Endothelial cell of umbilical vein (primary cell): ENCODE data around the gene DDX39A. TPM values are rescaled to one million over a fixed set of nuclear protein-coding genes. Genes with fewer than 3 reads are reported as not detected.
A peak's percentile ranks its signal among the peaks of the same experiment; 100 is the strongest.
"Not testable (repeated sequence)": the region's sequence is repeated elsewhere in the genome, so short reads cannot be mapped to it uniquely, and the experiment has no call there.

Experiments used
- BruUV-seq: library from RNA; stranded (reverse); fragments of 400-500 nt; replicated peaks from 2 replicates; lab custom pipeline; 2021; lab: Mats Ljungman, UMichigan
- CTCF ChIA-PET: fragments of 300-600, 350-600 bp; sonication (Branson Sonifier 250); formaldehyde crosslinking; loops from one replicate; lab custom pipeline; 2021; ENCODE audit warnings: antibody characterized with exemption, inconsistent platforms; lab: Charles Lee
- POLR2A ChIA-PET: fragments of 300-600, 350-600 bp; sonication (Branson Sonifier 250); formaldehyde crosslinking; loops from one replicate; lab custom pipeline; 2021; ENCODE audit warnings: antibody characterized with exemption, inconsistent platforms; lab: Charles Lee
- DNase-seq: peaks from one replicate; pipeline ENCODE4 v3.0.0-alpha.2; 2011; ENCODE audit warnings: low read depth, low spot score
- FAIRE-seq: peaks from 2 replicates; lab custom pipeline; 2011; peaks lifted over from hg19 to GRCh38; lab: Jason Lieb, UNC
- H2AFZ ChIP-seq: 2 replicates; pipeline ENCODE4 v1.6.0; 2012; ENCODE audit warnings: low read depth, low read length, control low read depth, inconsistent platforms
- H3K27ac ChIP-seq: 2 replicates; pipeline ENCODE4 v1.5.1; 2011; ENCODE audit warnings: low read depth, mild to moderate bottlenecking, control low read depth, low read length, moderate library complexity; ENCODE audit not compliant: insufficient read depth
- H3K27me3 ChIP-seq, 2 experiments: 2 replicates each; pipeline versions ENCODE4 v1.6.0 to v1.6.1; 2011; ENCODE audit warnings: low read length in 2 of 2, mixed read lengths in 1 of 2; ENCODE audit not compliant: control insufficient read depth in 2 of 2, insufficient read depth in 2 of 2
- H3K36me3 ChIP-seq, 2 experiments: 2 replicates in 1 of 2; 3 replicates in 1 of 2; pipeline ENCODE4 v1.5.1; 2011; ENCODE audit warnings: low read length in 2 of 2, mild to moderate bottlenecking in 1 of 2, moderate library complexity in 1 of 2; ENCODE audit not compliant: control insufficient read depth in 2 of 2, insufficient read depth in 2 of 2; ENCODE audit errors: extremely low read depth in 1 of 2
- H3K4me1 ChIP-seq: 3 replicates; pipeline ENCODE4 v1.5.1; 2011; ENCODE audit warnings: mild to moderate bottlenecking, low read length; ENCODE audit not compliant: control insufficient read depth, insufficient read depth; ENCODE audit errors: extremely low read depth
- H3K4me2 ChIP-seq: 2 replicates; pipeline ENCODE4 v1.6.1; 2011; ENCODE audit warnings: low read length, control low read depth, mixed read lengths; ENCODE audit not compliant: insufficient read depth
- H3K4me3 ChIP-seq, 3 experiments: fragments of 200-600 bp in 1 of 3; sonication (generic), shearing (Covaris generic) in 1 of 3; replicated peaks in 1 of 3; 2 replicates each; pipeline ENCODE4 v1.5.1; 2011 to 2016; ENCODE audit warnings: control low read depth in 3 of 3, low read length in 3 of 3, mild to moderate bottlenecking in 2 of 3, inconsistent platforms in 1 of 3, low read depth in 1 of 3, moderate library complexity in 1 of 3; ENCODE audit not compliant: insufficient read depth in 1 of 3
- H3K79me2 ChIP-seq: 2 replicates; pipeline ENCODE4 v1.6.0; 2012; ENCODE audit warnings: low read length, inconsistent platforms; ENCODE audit not compliant: control insufficient read depth, insufficient read depth
- H3K9ac ChIP-seq: replicated peaks from 2 replicates; pipeline ENCODE3; 2011; ENCODE audit warnings: low read length, control low read depth; ENCODE audit not compliant: insufficient read depth; ENCODE audit errors: extremely low read depth
- H3K9me1 ChIP-seq: replicated peaks from 3 replicates; pipeline ENCODE4 v1.6.0; 2011; ENCODE audit warnings: mild to moderate bottlenecking, low read length; ENCODE audit not compliant: control insufficient read depth, insufficient read depth; ENCODE audit errors: extremely low read depth
- H3K9me3 ChIP-seq: replicated peaks from 2 replicates; pipeline ENCODE4 v1.5.1; 2012; ENCODE audit warnings: low read length, inconsistent platforms; ENCODE audit not compliant: control insufficient read depth, insufficient read depth
- H4K20me1 ChIP-seq: replicated peaks from 2 replicates; pipeline ENCODE3; 2011; ENCODE audit warnings: mild to moderate bottlenecking, low read length; ENCODE audit not compliant: control insufficient read depth, insufficient read depth; ENCODE audit errors: extremely low read depth
- CTCF ChIP-seq, 2 donors: IDR thresholded peaks; 1 replicate in 1 of 2; 2 replicates in 1 of 2; pipeline ENCODE4 v1.5.1; 2011; ENCODE audit warnings: low read length in 2 of 2, mild to moderate bottlenecking in 2 of 2, moderate library complexity in 2 of 2, control low read depth in 1 of 2, inconsistent platforms in 1 of 2, low read depth in 1 of 2; ENCODE audit not compliant: insufficient read depth in 1 of 2; ENCODE audit errors: extremely low read depth in 1 of 2
- EZH2 ChIP-seq: IDR thresholded peaks from 2 replicates; pipeline ENCODE4 v1.6.1; 2012; ENCODE audit warnings: borderline replicate concordance, low read depth, mild to moderate bottlenecking, moderate library complexity, low read length, inconsistent platforms; ENCODE audit not compliant: severe bottlenecking
- FOS ChIP-seq: IDR thresholded peaks from 2 replicates; pipeline ENCODE4 v1.6.1; 2011; ENCODE audit warnings: mild to moderate bottlenecking, low read length, moderate library complexity, borderline replicate concordance; ENCODE audit not compliant: insufficient read depth
- GATA2 ChIP-seq: IDR thresholded peaks from 2 replicates; pipeline ENCODE4 v1.7.0; 2011; ENCODE audit warnings: low read depth, mild to moderate bottlenecking, moderate library complexity, mixed read lengths, low read length; ENCODE audit not compliant: insufficient read length, insufficient read depth
- JUN ChIP-seq: IDR thresholded peaks from 2 replicates; pipeline ENCODE4 v1.6.1; 2011; ENCODE audit warnings: borderline replicate concordance, low read depth; ENCODE audit not compliant: insufficient read length, insufficient read depth
- MAX ChIP-seq: IDR thresholded peaks from 2 replicates; pipeline ENCODE4 v1.6.1; 2011; ENCODE audit not compliant: insufficient read depth, insufficient read length
- MYC ChIP-seq: IDR thresholded peaks from one replicate; pipeline ENCODE4 v1.6.1; 2011; ENCODE audit warnings: mild to moderate bottlenecking, low read depth, low read length
- POLR2A ChIP-seq: IDR thresholded peaks from 2 replicates; pipeline ENCODE4 v1.6.1; 2012; ENCODE audit warnings: low read depth, mild to moderate bottlenecking, control low read depth, low read length
- POLR2AphosphoS5 ChIP-seq: IDR thresholded peaks from 2 replicates; pipeline ENCODE4 v1.6.1; 2012; ENCODE audit warnings: low read depth, mild to moderate bottlenecking, control low read depth, low read length, moderate library complexity; ENCODE audit not compliant: insufficient read depth
- dilution Hi-C: fragments of 300-500 bp; cut with MboI; formaldehyde crosslinking; loops from one replicate; pipeline ENCODE4 v1.15.0; 2019; ENCODE audit warnings: low sequenced_read_pairs; ENCODE audit not compliant: extremely low pct_ligation_motif_present
- intact Hi-C: fragments of 100-400 bp; cut with micrococcal nuclease; formaldehyde crosslinking; loops from one replicate; pipeline ENCODE4 v1.10.0; 2022
- polyA plus RNA-seq, 4 experiments: library from polyadenylated mRNA; depleted of rRNA in 3 of 4; stranded (reverse) in 3 of 4; unstranded in 1 of 4; fragments of >200 nt; gene quantifications; 2 replicates each; pipeline versions ENCODE4 v1.2.1 to v1.2.3, GENCODE V29; 2011 to 2012; ENCODE audit warnings: missing spikeins in 1 of 4
- total RNA-seq: library from RNA; stranded (reverse); gene quantifications from 2 replicates; pipeline ENCODE4 v1.2.3, GENCODE V29; 2021

Gene DDX39A
- total and polyA plus RNA-seq, 2 donors (not counting 3 experiments of a cell fraction or from before 2014, with no cell fraction given), result 157 to 158 TPM

GRCh38 chr19:14403145-14403930 is 15.8 kb downstream of the DDX39A start:
- H3K4me1 ChIP-seq, BruUV-seq, H4K20me1 ChIP-seq, H3K4me2 ChIP-seq, H3K9ac ChIP-seq, H3K27me3 ChIP-seq, intact Hi-C loops, H3K9me1 ChIP-seq, dilution Hi-C loops, H3K4me3 ChIP-seq, DNase-seq, H3K79me2 ChIP-seq, H3K9me3 ChIP-seq, H2AFZ ChIP-seq, H3K27ac ChIP-seq, FAIRE-seq, POLR2A ChIA-PET: not testable (repeated sequence)
- CTCF ChIA-PET, result interaction anchor here (0.7 to 3.3 kb wide), 5 partner anchors 41 to 323 kb away, joined by 3 to 36 read pairs (median 7); partner anchors contain the start of gene ASF1B
- peaks cover 3 to 16% of the 10 kb centered on the region in 2 experiments for H3K36me3 ChIP-seq

GRCh38 chr19:14402332-14403144 is 16.6 kb downstream of the DDX39A start:
- no peak for FAIRE-seq
- Histone ChIP-seq H3K9me1 (no peaks in the 10 kb centered on the region), H3K36me3 (peaks cover 0 to 8% of the 10 kb centered on the region in 2 experiments), H3K4me2 (no peak overlapping the region), H3K27me3 (no peaks in the 10 kb centered on the region), H3K27ac (no peak overlapping the region), H2AFZ (peak overlapping the region; percentile 2), H4K20me1 (no peaks in the 10 kb centered on the region), H3K79me2 (no peaks in the 10 kb centered on the region), H3K4me3 (no peak overlapping the region), H3K9ac (no peak overlapping the region), H3K4me1 (no peaks in the 10 kb centered on the region), H3K9me3 (no peaks in the 10 kb centered on the region)
- intact Hi-C loops, result no loop called here
- ChIA-PET POLR2A (interaction anchor here (0.7 kb wide), 1 partner anchor 496 kb away, joined by 4 read pairs; no protein-coding TSS in a partner anchor), CTCF (interaction anchor here (0.9 to 1.7 kb wide), 3 partner anchors 40 to 266 kb away, joined by 3 read pairs; partner anchors contain the start of gene ASF1B)
- no TSS peak for BruUV-seq
- no peak for DNase-seq
- TF ChIP-seq FOS (no peak), EZH2 (no peak), JUN (no peak), MAX (no peak), POLR2AphosphoS5 (no peak), GATA2 (no peak), POLR2A (no peak), MYC (no peak), CTCF (IDR thresholded peaks at IDR 0.05; ENCODE audit: extremely low read depth in 1 of 2, insufficient read depth in 1 of 2, low read depth in 1 of 2, low read length in 2 of 2) (no peak)
- dilution Hi-C loops, result no loop called here
